H1 (cell line): ENCODE results near the gene NFYB. TPM values are rescaled to one million over a fixed set of nuclear protein-coding genes. Genes with fewer than 3 reads are reported as not detected.
A peak's percentile ranks its signal among the peaks of the same experiment; 100 is the strongest.

Experiments
- CTCF ChIA-PET: fragments of 300-600 bp; sonication (Branson Sonifier 250); formaldehyde crosslinking; loops from one replicate; lab custom pipeline; 2021; ENCODE audit not compliant: partially characterized antibody; lab: Charles Lee
- POLR2A ChIA-PET: fragments of 300-600 bp; sonication (Branson Sonifier 250); formaldehyde crosslinking; loops from one replicate; lab custom pipeline; 2021; ENCODE audit warnings: inconsistent platforms; ENCODE audit not compliant: partially characterized antibody; lab: Charles Lee
- DNase-seq, 2 experiments: peaks; one replicate each; pipeline versions ENCODE4 v3.0.0 to v3.0.0-alpha.2; 2010 to 2022; ENCODE audit warnings: low spot score in 2 of 2, low read depth in 1 of 2, mixed read lengths in 1 of 2
- FAIRE-seq: peaks from 2 replicates; lab custom pipeline; 2011; peaks lifted over from hg19 to GRCh38; lab: Jason Lieb, UNC
- H2AFZ ChIP-seq: 2 replicates; pipeline ENCODE4 v1.8.1; 2012; ENCODE audit warnings: low read length, inconsistent platforms
- H2AK5ac ChIP-seq: 2 replicates; pipeline ENCODE4 v1.6.1; 2013; ENCODE audit warnings: low read depth, low read length
- H2BK120ac ChIP-seq: replicated peaks from 2 replicates; pipeline ENCODE3; 2013; ENCODE audit warnings: low read depth, low read length, inconsistent platforms
- H2BK12ac ChIP-seq: 2 replicates; pipeline ENCODE4 v1.6.1; 2013; ENCODE audit warnings: low read depth, low read length
- H2BK15ac ChIP-seq: 2 replicates; pipeline ENCODE4 v1.6.1; 2013; ENCODE audit warnings: low read length
- H2BK20ac ChIP-seq: 2 replicates; pipeline ENCODE4 v1.6.1; 2013; ENCODE audit warnings: low read length
- H2BK5ac ChIP-seq: 2 replicates; pipeline ENCODE4 v1.6.1; 2013; ENCODE audit warnings: low read depth, low read length
- H3K14ac ChIP-seq: 2 replicates; pipeline ENCODE4 v1.6.1; 2013; ENCODE audit warnings: inconsistent platforms; ENCODE audit not compliant: insufficient read length
- H3K18ac ChIP-seq: 2 replicates; pipeline ENCODE4 v1.6.1; 2013; ENCODE audit warnings: low read length; ENCODE audit errors: extremely low read depth
- H3K23ac ChIP-seq: 2 replicates; pipeline ENCODE4 v1.6.1; 2013; ENCODE audit warnings: inconsistent platforms; ENCODE audit not compliant: insufficient read length
- H3K23me2 ChIP-seq: 2 replicates; pipeline ENCODE4 v1.6.1; 2013; ENCODE audit warnings: low read depth, low read length
- H3K27ac ChIP-seq: 2 replicates; pipeline ENCODE4 v1.6.1; 2011; ENCODE audit warnings: low read depth, low read length, inconsistent platforms
- H3K27me3 ChIP-seq, 4 experiments: replicated peaks in 1 of 4; 1 replicate in 1 of 4; 2 replicates in 3 of 4; pipeline versions ENCODE4 v1.6.1 to v1.8.1; 2011 to 2013; ENCODE audit warnings: low read length in 3 of 4, mild to moderate bottlenecking in 3 of 4, inconsistent platforms in 2 of 4, mixed read lengths in 2 of 4, moderate library complexity in 1 of 4; ENCODE audit not compliant: control insufficient read depth in 3 of 4, insufficient read depth in 3 of 4; ENCODE audit errors: extremely low read depth in 1 of 4
- H3K36me3 ChIP-seq, 4 experiments: 2 replicates each; pipeline versions ENCODE4 v1.6.1 to v1.8.1; 2011 to 2013; ENCODE audit warnings: mild to moderate bottlenecking in 4 of 4, low read length in 3 of 4, moderate library complexity in 2 of 4, control low read depth in 1 of 4, inconsistent platforms in 1 of 4; ENCODE audit not compliant: insufficient read depth in 4 of 4, control insufficient read depth in 2 of 4
- H3K4ac ChIP-seq: replicated peaks from 2 replicates; pipeline ENCODE3; 2013; ENCODE audit warnings: low read length, low read depth, mixed read lengths, inconsistent platforms; ENCODE audit not compliant: insufficient read length
- H3K4me1 ChIP-seq, 4 experiments: replicated peaks in 1 of 4; 1 replicate in 1 of 4; 2 replicates in 3 of 4; pipeline versions ENCODE4 v1.6.1 to v1.8.1; 2011 to 2013; ENCODE audit warnings: low read length in 3 of 4, inconsistent platforms in 2 of 4, mixed read lengths in 1 of 4; ENCODE audit not compliant: insufficient read depth in 4 of 4, control insufficient read depth in 3 of 4
- H3K4me2 ChIP-seq, 2 experiments: 2 replicates each; pipeline versions ENCODE4 v1.6.1 to v1.8.1; 2011 to 2013; ENCODE audit warnings: low read depth in 2 of 2, low read length in 2 of 2, control low read depth in 1 of 2, inconsistent platforms in 1 of 2, mild to moderate bottlenecking in 1 of 2; ENCODE audit not compliant: insufficient read depth in 1 of 2
- H3K4me3 ChIP-seq, 4 experiments: fragments of 200-600, 300-600 bp in 1 of 4; sonication (generic), shearing (Covaris generic), sonication (Bioruptor Twin) in 1 of 4; 2 replicates each; pipeline versions ENCODE4 v1.5.1 to v1.8.1; 2011 to 2016; ENCODE audit warnings: low read length in 4 of 4, low read depth in 3 of 4, control low read depth in 2 of 4, inconsistent platforms in 2 of 4, mild to moderate bottlenecking in 2 of 4, mixed read lengths in 1 of 4, moderate library complexity in 1 of 4; ENCODE audit not compliant: insufficient read depth in 2 of 4; ENCODE audit errors: extremely low read depth in 1 of 4
- H3K56ac ChIP-seq: replicated peaks from 2 replicates; pipeline ENCODE3; 2013; ENCODE audit warnings: low read depth, mild to moderate bottlenecking, mixed read lengths, low read length, inconsistent platforms; ENCODE audit not compliant: insufficient read length
- H3K79me1 ChIP-seq: 2 replicates; pipeline ENCODE4 v1.6.1; 2013; ENCODE audit warnings: low read depth, low read length, control low read depth
- H3K79me2 ChIP-seq, 2 experiments: 2 replicates each; pipeline versions ENCODE4 v1.6.1 to v1.8.1; 2012 to 2013; ENCODE audit warnings: low read length in 2 of 2, mild to moderate bottlenecking in 2 of 2, inconsistent platforms in 1 of 2; ENCODE audit not compliant: insufficient read depth in 2 of 2, control insufficient read depth in 1 of 2
- H3K9ac ChIP-seq, 4 experiments: replicated peaks in 1 of 4; 1 replicate in 1 of 4; 2 replicates in 3 of 4; pipeline versions ENCODE4 v1.6.1 to v1.8.1; 2011 to 2013; ENCODE audit warnings: low read depth in 3 of 4, low read length in 3 of 4, control low read depth in 2 of 4, mild to moderate bottlenecking in 2 of 4, moderate library complexity in 2 of 4, inconsistent platforms in 1 of 4; ENCODE audit errors: extremely low read depth in 1 of 4
- H3K9me3 ChIP-seq, 2 experiments: 2 replicates each; pipeline versions ENCODE4 v1.6.1 to v1.8.1; 2012 to 2013; ENCODE audit warnings: mild to moderate bottlenecking in 2 of 2, moderate library complexity in 2 of 2, control low read depth in 1 of 2, inconsistent platforms in 1 of 2, low read depth in 1 of 2, low read length in 1 of 2, mixed read lengths in 1 of 2; ENCODE audit not compliant: insufficient read depth in 2 of 2
- H4K20me1 ChIP-seq, 2 experiments: replicated peaks in 1 of 2; 2 replicates each; pipeline versions ENCODE3 to v1.8.1; 2011 to 2013; ENCODE audit warnings: inconsistent platforms in 2 of 2, low read length in 2 of 2, mild to moderate bottlenecking in 1 of 2; ENCODE audit not compliant: insufficient read depth in 2 of 2, control insufficient read depth in 1 of 2
- H4K5ac ChIP-seq: 2 replicates; pipeline ENCODE4 v1.6.1; 2013; ENCODE audit warnings: low read length, low read depth, mixed read lengths, inconsistent platforms; ENCODE audit not compliant: insufficient read length
- H4K8ac ChIP-seq: 2 replicates; pipeline ENCODE4 v1.8.0; 2013; ENCODE audit warnings: mild to moderate bottlenecking, moderate library complexity, low read length, inconsistent platforms; ENCODE audit not compliant: insufficient read depth; ENCODE audit errors: extremely low read depth
- H4K91ac ChIP-seq: replicated peaks from 2 replicates; pipeline ENCODE3; 2013; ENCODE audit warnings: low read length, mixed read lengths, inconsistent platforms; ENCODE audit not compliant: insufficient read length
- CEBPB ChIP-seq: IDR thresholded peaks from 2 replicates; pipeline ENCODE4 v1.6.1; 2012; ENCODE audit warnings: low read depth, low read length
- CHD2 ChIP-seq: IDR thresholded peaks from 2 replicates; pipeline ENCODE4 v1.6.1; 2012; ENCODE audit warnings: low read length, improper control_type of control experiment
- EZH2 ChIP-seq: fragments of 200-600 bp; sonication (generic); IDR thresholded peaks from 2 replicates; pipeline ENCODE4 v1.7.1; 2012; ENCODE audit warnings: low read depth, mild to moderate bottlenecking, moderate library complexity, low read length, inconsistent platforms; ENCODE audit not compliant: severe bottlenecking
- HDAC2 ChIP-seq, 2 experiments: fragments of 300-600 bp in 1 of 2; sonication (generic) in 1 of 2; IDR thresholded peaks; 2 replicates each; pipeline ENCODE4 v1.6.1; 2011 to 2012; ENCODE audit warnings: low read depth in 2 of 2, low read length in 2 of 2, mild to moderate bottlenecking in 2 of 2, moderate library complexity in 2 of 2, borderline replicate concordance in 1 of 2, inconsistent platforms in 1 of 2
- JUN ChIP-seq: IDR thresholded peaks from 2 replicates; pipeline ENCODE4 v1.6.1; 2011; ENCODE audit warnings: low read depth, mild to moderate bottlenecking, improper control_type of control experiment, low read length
- RFX5 ChIP-seq: IDR thresholded peaks from 2 replicates; pipeline ENCODE4 v1.6.1; 2011; ENCODE audit warnings: low read depth, low read length, improper control_type of control experiment, borderline replicate concordance
- SIRT6 ChIP-seq: IDR thresholded peaks from one replicate; pipeline ENCODE4 v1.7.1; 2012; ENCODE audit warnings: low read length, inconsistent platforms
- SRF ChIP-seq: IDR thresholded peaks from 2 replicates; pipeline ENCODE4 v1.6.1; 2011; ENCODE audit warnings: mild to moderate bottlenecking, low read depth, low read length, moderate library complexity
- SUZ12 ChIP-seq: fragments of 200-600 bp; sonication (generic); IDR thresholded peaks from 2 replicates; pipeline ENCODE4 v1.6.1; 2012; ENCODE audit warnings: mild to moderate bottlenecking, inconsistent platforms, low read length, moderate library complexity, mixed read lengths
- TAF1 ChIP-seq: IDR thresholded peaks from 2 replicates; pipeline ENCODE4 v1.6.1; 2011; ENCODE audit warnings: mild to moderate bottlenecking, low read depth, low read length
- TEAD4 ChIP-seq: IDR thresholded peaks from 2 replicates; pipeline ENCODE4 v1.6.1; 2012; ENCODE audit warnings: low read depth, low read length, inconsistent platforms, mixed read lengths
- WGBS, 2 experiments: shearing (Covaris generic) in 1 of 2; methylation state at CpG; one replicate each; pipeline versions ENCODE4 v1.1.6 to v1.1.7; 2013 to 2015; ENCODE audit warnings: low lambda C conversion rate in 2 of 2, mixed read lengths in 2 of 2, inconsistent platforms in 1 of 2, low coverage in 1 of 2, missing lambda C conversion rate in 1 of 2; ENCODE audit not compliant: insufficient replicate concordance in 2 of 2, insufficient coverage in 1 of 2, insufficient read length in 1 of 2; ENCODE audit errors: extremely low coverage in 1 of 2, missing lambda C conversion rate in 1 of 2; 5-methylcytosine and 5-hydroxymethylcytosine counted together
- polyA plus RNA-seq, 7 experiments: library from polyadenylated mRNA; depleted of rRNA in 3 of 7; stranded (reverse) in 5 of 7; unstranded in 2 of 7; fragments of >200 nt in 5 of 7; fragments of 200-250 nt in 2 of 7; gene quantifications; 1 replicate in 5 of 7; 2 replicates in 1 of 7; 4 replicates in 1 of 7; pipeline versions ENCODE4 v1.2.1 to v1.2.3, GENCODE V29; 2011 to 2013; ENCODE audit warnings: missing spikeins in 2 of 7, mixed read lengths in 2 of 7
- total RNA-seq: library from RNA; stranded (reverse); fragmentation: NEBNext Ultra II Directional; extraction: Animal tissue kit (Norgen Biotek cat#: 25700); gene quantifications from 2 replicates; pipeline ENCODE4 v1.2.1, GENCODE V29; 2021

NFYB gene
- total and polyA plus RNA-seq, 2 of the 8 experiments (the other 6 are each of a cell fraction or from before 2014, with no cell fraction given) = 29.1 to 43.5 TPM

DNA sequence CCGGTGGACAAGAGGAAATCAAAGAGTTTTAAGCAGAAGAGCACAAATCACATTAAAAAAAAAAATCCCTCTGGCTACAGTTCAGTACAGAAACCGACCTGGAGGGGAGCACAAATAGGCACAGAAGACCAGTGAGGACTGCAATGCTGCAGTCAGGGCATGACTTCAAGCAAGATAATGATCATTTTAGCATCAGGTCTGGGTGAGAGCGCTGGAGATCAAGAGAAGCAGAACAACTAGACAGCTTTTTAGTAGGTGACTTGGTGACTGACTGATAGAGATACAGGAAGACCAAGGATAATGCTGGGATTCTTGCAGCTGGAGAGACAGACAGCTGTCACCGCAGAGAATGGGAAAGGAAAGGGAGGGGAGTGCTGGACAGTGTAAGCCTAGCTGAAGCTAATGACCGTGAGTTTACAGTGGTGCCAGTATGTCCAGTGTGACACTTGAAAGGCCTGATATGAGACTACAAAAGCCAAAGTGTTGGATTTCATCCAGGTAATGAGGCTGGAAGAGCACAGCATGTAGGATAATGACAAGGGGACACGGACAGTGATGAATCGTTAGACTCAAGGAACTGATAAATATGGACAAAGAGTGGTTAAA lies 5.6 kb downstream of the NFYB start:
- Histone ChIP-seq H2AFZ (no peak overlapping the region), H3K23me2 (no peaks in the 10 kb centered on the region), H3K4me1 (peaks cover 0 to 7% (median 2%) of the 10 kb centered on the region in 4 experiments; a peak in 2 of 7 replicates), H3K56ac (no peak overlapping the region), H3K27ac (no peak overlapping the region), H3K9ac (peak overlapping the region in 1 of 4 experiments; percentile 34; a peak in 1 of 7 replicates), H4K91ac (no peak overlapping the region), H3K4me3 (no peak overlapping the region), H3K14ac (no peak overlapping the region), H4K8ac (no peak overlapping the region), H3K4me2 (peak overlapping the region in 1 of 2 experiments; percentile 12; a peak in 1 of 4 replicates), H3K36me3 (peaks cover 3 to 67% (median 29%) of the 10 kb centered on the region in 4 experiments), H4K5ac (no peak overlapping the region), H4K20me1 (peaks cover 2 to 8% of the 10 kb centered on the region in 2 experiments), H3K79me2 (peaks cover 11 to 76% of the 10 kb centered on the region in 2 experiments; a peak in 3 of 4 replicates), H2AK5ac (no peak overlapping the region), H2BK20ac (no peak overlapping the region), H3K4ac (no peak overlapping the region), H2BK120ac (no peak overlapping the region), H3K27me3 (no peaks in the 10 kb centered on the region), H3K9me3 (no peaks in the 10 kb centered on the region), H3K79me1 (peaks cover 5% of the 10 kb centered on the region; the same call in 1 of the 2 replicates), H3K18ac (0 out of 2 replicates have a peak overlapping the region, but pooled peaks have one; percentile 13), H2BK12ac (no peak overlapping the region), H3K23ac (peak overlapping the region; percentile 10), H2BK15ac (no peak overlapping the region), H2BK5ac (0 out of 2 replicates have a peak overlapping the region, but pooled peaks have one; percentile 2)
- FAIRE-seq = no peak
- DNase-seq = no peak
- CTCF ChIA-PET = interaction anchor here (0.6 to 0.9 kb wide), 2 partner anchors 266 to 1963 kb away, joined by 3 read pairs; no protein-coding TSS in a partner anchor
- TF ChIP-seq HDAC2 (IDR thresholded peaks at IDR 0.05; ENCODE audit: borderline replicate concordance in 1 of 2, low read depth in 2 of 2, low read length in 2 of 2) (no peak), RFX5 (no peak), CEBPB (no peak), TAF1 (no peak), SUZ12 (no peak), SIRT6 (no peak), TEAD4 (no peak), SRF (no peak), EZH2 (no peak), JUN (no peak), CHD2 (no peak)
- POLR2A ChIA-PET = no interaction called here
- 84% methylated on average over 7 of the region's 7 CpGs; no CpG with 5 or more reads in 1 of the 2 experiments for WGBS, 2 experiments
